ENCODE results near the gene MARCHF3.
A peak's percentile ranks its signal among the peaks of the same experiment; 100 is the strongest.

- no peak for TF ChIP-seq CTCF (IDR thresholded peaks at IDR 0.05)
- no peak for TF ChIP-seq POLR2A (IDR thresholded peaks at IDR 0.05)
- TF ChIP-seq EP300 (IDR thresholded peaks at IDR 0.05) = no peak
- peak in 1 of 4 donors; percentile 31 for TF ChIP-seq POLR2AphosphoS5 (IDR thresholded peaks at IDR 0.05)
These were observed 182.1 kb downstream of the MARCHF3 start for GRCh38 chr5:126848253-126848652.
